Mesothelial cell of epicardium (in vitro differentiated cells): ENCODE results near the gene DAPK1. TPM values are rescaled to one million over a fixed set of nuclear protein-coding genes. Genes with fewer than 3 reads are reported as not detected.

Experiments used
- DNase-seq, 2 experiments: peaks; one replicate each; pipeline ENCODE4 v3.0.0; 2021; ENCODE audit warnings: low spot score in 2 of 2; ENCODE audit not compliant: unreplicated experiment in 2 of 2
- H3K27ac Mint-ChIP-seq: 2 replicates; pipeline ENCODE4 v1.8.0; 2021; ENCODE audit warnings: mixed read lengths
- H3K27me3 Mint-ChIP-seq: 2 replicates; pipeline ENCODE4 v1.8.0; 2021; ENCODE audit warnings: low read depth, mixed read lengths
- H3K36me3 Mint-ChIP-seq: 2 replicates; pipeline ENCODE4 v1.8.0; 2021; ENCODE audit warnings: mixed read lengths
- H3K4me1 Mint-ChIP-seq: 2 replicates; pipeline ENCODE4 v1.8.0; 2021; ENCODE audit warnings: mixed read lengths
- H3K4me3 Mint-ChIP-seq: 2 replicates; pipeline ENCODE4 v1.8.0; 2021; ENCODE audit warnings: mild to moderate bottlenecking, moderate library complexity, mixed read lengths
- H3K9me3 Mint-ChIP-seq: 2 replicates; pipeline ENCODE4 v1.8.0; 2021; ENCODE audit warnings: mixed read lengths
- total RNA-seq: library from RNA; stranded (reverse); gene quantifications from 3 replicates; pipeline ENCODE4 v1.2.1, GENCODE V29; 2021
- TF ChIP-seq, protein P1 (sequence below): fragments of 200-600 bp; sonication (generic); IDR thresholded peaks from one replicate; pipeline ENCODE4 v1.5.0; 2021; ENCODE audit warnings: antibody characterized with exemption; ENCODE audit not compliant: unreplicated experiment

Gene DAPK1
- total RNA-seq, 1 donor from 2014 or later: 239 TPM

DNA sequence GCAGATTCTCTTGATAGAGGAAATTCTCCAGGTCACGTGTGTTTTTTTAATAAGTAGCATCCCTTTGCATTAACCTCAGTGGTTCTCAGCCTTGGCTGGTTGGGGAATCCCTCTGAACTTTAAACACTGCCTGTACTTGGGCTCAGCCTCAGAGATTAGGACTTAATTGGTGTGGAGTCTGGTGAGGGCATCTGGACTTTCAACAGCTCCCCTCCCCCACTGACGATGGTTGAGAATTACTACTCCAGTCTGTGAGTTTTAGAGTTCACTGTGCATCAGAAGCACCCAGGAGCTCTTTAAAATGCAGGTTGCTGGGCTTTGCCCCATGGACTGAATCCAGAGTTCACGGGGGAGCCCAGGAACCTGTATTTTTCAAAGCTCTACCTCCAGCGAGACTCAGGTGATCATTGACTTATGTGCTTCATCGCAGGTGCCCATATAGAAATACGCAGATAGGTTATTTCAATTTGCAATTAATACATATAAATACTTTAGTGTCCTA lies 71.4 kb downstream of the DAPK1 start:
- H3K9me3 Mint-ChIP-seq: no peaks in the 10 kb centered on the region
- no peaks in the 10 kb centered on the region for H3K27me3 Mint-ChIP-seq
- no peak for DNase-seq
- peaks cover 2% of the 10 kb centered on the region for H3K36me3 Mint-ChIP-seq
- H3K4me1 Mint-ChIP-seq: peaks cover 81% of the 10 kb centered on the region
- H3K4me3 Mint-ChIP-seq: peak overlapping the region; percentile 18
- peak overlapping the region; percentile 92 for H3K27ac Mint-ChIP-seq
- TF ChIP-seq, protein P1, sequence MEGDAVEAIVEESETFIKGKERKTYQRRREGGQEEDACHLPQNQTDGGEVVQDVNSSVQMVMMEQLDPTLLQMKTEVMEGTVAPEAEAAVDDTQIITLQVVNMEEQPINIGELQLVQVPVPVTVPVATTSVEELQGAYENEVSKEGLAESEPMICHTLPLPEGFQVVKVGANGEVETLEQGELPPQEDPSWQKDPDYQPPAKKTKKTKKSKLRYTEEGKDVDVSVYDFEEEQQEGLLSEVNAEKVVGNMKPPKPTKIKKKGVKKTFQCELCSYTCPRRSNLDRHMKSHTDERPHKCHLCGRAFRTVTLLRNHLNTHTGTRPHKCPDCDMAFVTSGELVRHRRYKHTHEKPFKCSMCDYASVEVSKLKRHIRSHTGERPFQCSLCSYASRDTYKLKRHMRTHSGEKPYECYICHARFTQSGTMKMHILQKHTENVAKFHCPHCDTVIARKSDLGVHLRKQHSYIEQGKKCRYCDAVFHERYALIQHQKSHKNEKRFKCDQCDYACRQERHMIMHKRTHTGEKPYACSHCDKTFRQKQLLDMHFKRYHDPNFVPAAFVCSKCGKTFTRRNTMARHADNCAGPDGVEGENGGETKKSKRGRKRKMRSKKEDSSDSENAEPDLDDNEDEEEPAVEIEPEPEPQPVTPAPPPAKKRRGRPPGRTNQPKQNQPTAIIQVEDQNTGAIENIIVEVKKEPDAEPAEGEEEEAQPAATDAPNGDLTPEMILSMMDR: no peak

DNA sequence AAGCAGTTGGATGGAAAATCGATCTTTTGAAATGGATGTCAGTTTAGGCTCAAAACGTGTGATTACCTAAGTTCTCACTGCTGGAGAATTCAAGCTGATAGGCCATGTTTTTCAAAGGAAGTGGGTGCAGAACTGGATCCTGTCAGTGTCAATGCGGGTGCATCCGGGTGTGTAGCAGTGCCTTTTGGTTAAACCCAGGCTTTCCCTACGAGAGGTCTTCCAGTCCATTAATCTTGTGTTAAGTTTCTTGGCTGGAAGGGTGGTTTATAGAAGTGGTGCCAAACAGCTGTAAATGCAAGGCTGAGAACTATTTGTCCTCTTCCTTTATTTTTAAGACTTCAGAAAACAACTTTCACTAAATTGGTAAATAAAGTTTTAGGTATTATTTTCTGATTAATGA lies 71.9 kb downstream of the DAPK1 start:
- Mint-ChIP-seq H3K27me3 (no peaks in the 10 kb centered on the region), H3K4me3 (no peak overlapping the region), H3K36me3 (no peaks in the 10 kb centered on the region), H3K27ac (peak overlapping the region; percentile 92), H3K4me1 (peaks cover 79% of the 10 kb centered on the region), H3K9me3 (no peaks in the 10 kb centered on the region)
- TF ChIP-seq, protein P1: no peak
- DNase-seq: no peak

DNA sequence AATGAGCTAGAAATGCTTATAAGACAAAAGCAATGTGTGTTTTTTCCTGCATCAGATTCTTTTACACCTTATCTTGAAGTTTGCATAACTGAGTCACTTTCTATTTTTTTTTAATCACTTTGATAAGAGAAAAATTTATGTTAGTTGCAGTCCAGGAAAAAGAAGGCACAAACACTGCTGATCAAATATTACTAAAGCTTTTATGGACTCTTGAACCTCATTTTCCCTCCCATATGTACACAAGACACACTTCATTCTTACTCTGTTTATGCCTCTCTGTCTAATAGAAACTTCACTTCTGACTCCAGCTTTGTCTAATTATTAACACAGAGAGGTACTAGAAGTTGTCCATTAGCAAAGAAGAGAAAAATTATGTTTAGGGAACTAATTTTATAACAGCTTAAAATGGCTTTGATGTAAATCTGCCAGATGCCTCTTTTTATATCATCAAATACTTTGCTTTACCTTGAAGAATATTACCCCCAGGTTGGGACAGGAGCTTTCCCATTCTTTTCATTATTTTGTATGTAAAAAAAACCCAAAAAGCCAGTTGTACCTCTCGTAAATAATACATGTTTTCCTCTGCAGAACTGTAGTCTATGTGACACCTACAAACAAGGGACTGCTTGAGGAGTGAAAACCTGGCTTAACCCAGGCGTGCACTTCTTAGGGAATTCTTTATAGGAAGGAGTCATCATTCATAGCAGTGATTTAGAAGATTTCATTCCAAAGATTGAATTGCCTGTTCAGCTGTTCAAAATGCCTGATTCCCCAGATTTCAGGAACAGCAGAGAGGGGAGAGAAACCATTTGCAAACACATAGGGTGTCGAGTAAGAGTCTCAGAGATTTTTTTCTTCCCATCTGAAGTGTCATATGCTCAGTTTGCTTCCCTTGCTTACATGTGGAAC lies 72.6 kb downstream of the DAPK1 start:
- Mint-ChIP-seq H3K4me1 (peaks cover 73% of the 10 kb centered on the region), H3K4me3 (no peak overlapping the region), H3K36me3 (no peaks in the 10 kb centered on the region), H3K27me3 (no peaks in the 10 kb centered on the region), H3K27ac (peak overlapping the region; percentile 92), H3K9me3 (no peaks in the 10 kb centered on the region)
- DNase-seq: no peak
- TF ChIP-seq, protein P1: no peak

DNA sequence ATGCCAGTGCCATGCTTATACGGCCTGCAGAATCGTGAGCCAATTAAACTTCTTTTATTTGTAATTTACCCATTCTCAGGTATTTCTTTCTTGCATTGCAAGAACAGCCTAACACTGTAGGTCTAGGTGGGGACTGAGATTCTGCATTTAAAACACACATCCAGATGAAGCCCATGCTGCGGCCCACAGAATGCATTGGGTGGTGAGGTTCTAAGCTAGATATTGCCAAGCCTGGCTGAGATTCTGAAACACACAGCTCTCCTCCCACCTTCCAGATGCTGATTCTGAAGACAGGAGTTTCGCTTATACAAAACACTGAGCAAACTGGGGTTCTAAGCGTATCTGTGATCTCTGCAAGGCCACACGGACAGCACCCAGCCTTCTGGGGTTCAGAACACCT lies 75.1 kb downstream of the DAPK1 start:
- Mint-ChIP-seq H3K4me1 (peaks cover 83% of the 10 kb centered on the region), H3K27me3 (no peaks in the 10 kb centered on the region), H3K9me3 (no peaks in the 10 kb centered on the region), H3K27ac (peak overlapping the region; percentile 71), H3K4me3 (no peak overlapping the region), H3K36me3 (no peaks in the 10 kb centered on the region)
- TF ChIP-seq, protein P1: no peak
- DNase-seq: no peak

DNA sequence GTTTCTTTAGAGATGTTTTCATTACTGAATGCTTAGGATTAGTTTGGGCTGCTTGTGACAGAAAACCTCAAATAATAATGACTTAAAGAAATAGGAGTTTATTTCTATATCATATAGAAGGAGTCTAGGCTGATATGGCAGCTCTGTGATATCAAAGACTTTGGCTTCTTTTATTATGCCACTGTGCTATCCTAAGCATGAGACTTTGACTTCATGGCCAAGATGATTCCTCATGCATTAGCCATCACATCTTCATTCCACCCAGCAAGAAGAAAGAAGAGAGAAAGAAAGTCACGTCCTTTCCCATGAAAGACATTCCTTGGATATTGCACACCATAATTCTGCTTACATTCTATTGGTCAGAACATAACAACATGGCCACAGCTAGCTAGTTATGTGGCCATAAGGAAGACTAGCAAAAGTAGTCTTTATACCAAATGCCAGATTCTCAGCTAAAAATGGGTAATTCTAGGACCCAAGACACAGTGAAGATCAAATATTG lies 76.2 kb downstream of the DAPK1 start:
- no peak overlapping the region for H3K27ac Mint-ChIP-seq
- TF ChIP-seq, protein P1: no peak
- no peak for DNase-seq
- peaks cover 83% of the 10 kb centered on the region for H3K4me1 Mint-ChIP-seq
- H3K27me3 Mint-ChIP-seq: no peaks in the 10 kb centered on the region
- no peak overlapping the region for H3K4me3 Mint-ChIP-seq
- no peaks in the 10 kb centered on the region for H3K9me3 Mint-ChIP-seq
- no peaks in the 10 kb centered on the region for H3K36me3 Mint-ChIP-seq
